HEK293T (cell line): ENCODE results near the gene PSME2.

Experiments
- BHLHE40 ChIP-seq: fragments of 450-650 bp; IDR thresholded peaks from 2 replicates; pipeline ENCODE4 v1.6.1; 2016; ENCODE audit warnings: mild to moderate bottlenecking, moderate library complexity, borderline replicate concordance
- CTBP1 ChIP-seq: fragments of 450-650 bp; IDR thresholded peaks from 2 replicates; pipeline ENCODE4 v1.6.1; 2016; ENCODE audit warnings: borderline replicate concordance
- ELF4 ChIP-seq: fragments of 450-650 bp; IDR thresholded peaks from 2 replicates; pipeline ENCODE4 v1.6.1; 2017; ENCODE audit warnings: antibody characterized with exemption
- FOXM1 ChIP-seq: fragments of 450-650 bp; IDR thresholded peaks from 2 replicates; pipeline ENCODE4 v1.6.1; 2017; ENCODE audit warnings: mild to moderate bottlenecking, borderline replicate concordance
- HDGF ChIP-seq: fragments of 450-650 bp; IDR thresholded peaks from 2 replicates; pipeline ENCODE4 v1.6.1; 2017; ENCODE audit warnings: antibody characterized with exemption, borderline replicate concordance
- L3MBTL2 ChIP-seq: fragments of 450-650 bp; conservative IDR thresholded peaks from 2 replicates; pipeline ENCODE4 v1.6.1; 2016; ENCODE audit warnings: mild to moderate bottlenecking
- LEF1 ChIP-seq: fragments of 450-650 bp; IDR thresholded peaks from 2 replicates; pipeline ENCODE4 v1.6.1; 2017; ENCODE audit warnings: mild to moderate bottlenecking, borderline replicate concordance
- NFRKB ChIP-seq: fragments of 450-650 bp; IDR thresholded peaks from 2 replicates; pipeline ENCODE4 v1.6.1; 2016; ENCODE audit warnings: mild to moderate bottlenecking, moderate library complexity
- SP1 ChIP-seq: fragments of 450-650 bp; IDR thresholded peaks from 2 replicates; pipeline ENCODE4 v1.6.1; 2017
- SUZ12 ChIP-seq: fragments of 450-650 bp; IDR thresholded peaks from 2 replicates; pipeline ENCODE4 v1.6.1; 2016; ENCODE audit warnings: mild to moderate bottlenecking
- TARDBP ChIP-seq: fragments of 450-650 bp; IDR thresholded peaks from 2 replicates; pipeline ENCODE4 v1.6.1; 2016
- ZNF384 ChIP-seq: fragments of 450-650 bp; IDR thresholded peaks from 2 replicates; pipeline ENCODE4 v1.6.1; 2016
- TF ChIP-seq, protein P1 (sequence below): fragments of 450-650 bp; IDR thresholded peaks from 2 replicates; pipeline ENCODE4 v1.6.1; 2016

DNA sequence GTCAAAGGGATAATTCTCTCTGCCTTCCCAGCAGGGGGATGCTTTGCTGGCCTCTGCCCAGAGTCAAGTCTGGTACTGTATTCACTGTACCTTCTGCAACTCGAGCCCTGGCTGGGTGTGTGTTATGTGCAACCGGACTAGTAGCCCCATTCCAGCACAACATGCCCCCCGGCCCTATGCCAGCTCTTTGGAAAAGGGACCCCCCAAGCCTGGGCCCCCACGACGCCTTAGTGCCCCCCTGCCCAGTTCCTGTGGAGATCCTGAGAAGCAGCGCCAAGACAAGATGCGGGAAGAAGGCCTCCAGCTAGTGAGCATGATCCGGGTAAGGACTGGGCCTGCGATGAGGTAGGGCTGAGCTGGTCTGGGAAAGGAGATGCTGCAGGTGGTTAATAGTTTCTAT lies 4.2 kb upstream of the PSME2 start:
- TF ChIP-seq NFRKB (no peak), SUZ12 (no peak), BHLHE40 (no peak), SP1 (no peak), ZNF384 (no peak), LEF1 (no peak), ELF4 (no peak), FOXM1 (no peak), L3MBTL2 (no peak), HDGF (no peak), CTBP1 (no peak), TARDBP (no peak)
- TF ChIP-seq, protein P1, sequence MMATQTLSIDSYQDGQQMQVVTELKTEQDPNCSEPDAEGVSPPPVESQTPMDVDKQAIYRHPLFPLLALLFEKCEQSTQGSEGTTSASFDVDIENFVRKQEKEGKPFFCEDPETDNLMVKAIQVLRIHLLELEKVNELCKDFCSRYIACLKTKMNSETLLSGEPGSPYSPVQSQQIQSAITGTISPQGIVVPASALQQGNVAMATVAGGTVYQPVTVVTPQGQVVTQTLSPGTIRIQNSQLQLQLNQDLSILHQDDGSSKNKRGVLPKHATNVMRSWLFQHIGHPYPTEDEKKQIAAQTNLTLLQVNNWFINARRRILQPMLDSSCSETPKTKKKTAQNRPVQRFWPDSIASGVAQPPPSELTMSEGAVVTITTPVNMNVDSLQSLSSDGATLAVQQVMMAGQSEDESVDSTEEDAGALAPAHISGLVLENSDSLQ, result no peak
